Stimulated activated CD8-positive, alpha-beta memory T cell treated with anti-CD3 and anti-CD28 coated beads, Interleukin-15, amount 100 ng/mL, for 24 hours (primary cell): ENCODE results near the gene RFFL.

Source experiments
- DNase-seq: peaks from one replicate; pipeline ENCODE4 v3.0.0-alpha.2; 2020; ENCODE audit warnings: low read depth

The RFFL gene

GRCh38 chr17:35080536-35080935 lies 17.0 kb upstream of the RFFL start:
- DNase-seq = no peak

DNA sequence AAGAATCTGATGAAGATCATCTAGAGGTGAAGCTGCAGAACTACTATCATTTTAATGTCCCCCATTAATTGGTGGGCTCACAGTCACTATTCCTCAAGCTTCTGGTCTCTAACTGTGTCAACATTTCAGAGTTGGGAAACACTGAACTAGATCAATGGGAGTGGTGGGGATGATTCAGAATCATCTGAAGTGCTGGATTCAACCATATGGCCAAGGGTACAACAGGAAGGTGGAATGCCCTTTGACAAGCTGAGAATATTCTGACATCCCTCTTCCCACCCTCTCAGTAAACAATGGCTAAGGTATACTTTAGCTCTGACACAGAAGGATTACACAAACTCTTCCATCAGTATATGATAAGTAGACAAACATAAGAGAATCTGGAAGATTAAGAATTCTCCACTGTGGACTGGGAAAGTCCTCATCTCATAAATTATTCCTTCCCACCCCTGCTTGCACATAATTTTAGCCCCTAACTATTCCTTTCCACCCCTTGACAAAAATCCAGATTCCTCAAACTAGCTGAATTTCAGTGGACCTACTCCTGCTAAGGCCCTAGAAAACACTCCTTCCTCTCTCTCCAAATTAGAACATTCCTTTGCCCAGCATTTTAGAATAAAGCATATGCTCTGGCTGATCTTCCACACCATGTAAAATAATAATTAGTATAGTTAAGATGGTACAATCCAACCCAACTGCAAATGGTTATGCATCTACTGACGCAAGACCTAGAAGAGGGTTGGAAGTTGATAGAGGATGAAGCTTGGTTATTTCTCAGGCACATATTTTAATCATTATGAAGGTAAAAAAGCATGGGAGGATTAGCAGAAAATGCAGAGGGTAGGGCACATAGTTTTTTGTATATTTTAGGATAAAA lies 16.3 kb upstream of the RFFL start:
- DNase-seq = no peak

GRCh38 chr17:35076874-35077273 lies 13.4 kb upstream of the RFFL start:
- no peak for DNase-seq

GRCh38 chr17:35074711-35075707 lies 11.5 kb upstream of the RFFL start:
- DNase-seq = no peak

DNA sequence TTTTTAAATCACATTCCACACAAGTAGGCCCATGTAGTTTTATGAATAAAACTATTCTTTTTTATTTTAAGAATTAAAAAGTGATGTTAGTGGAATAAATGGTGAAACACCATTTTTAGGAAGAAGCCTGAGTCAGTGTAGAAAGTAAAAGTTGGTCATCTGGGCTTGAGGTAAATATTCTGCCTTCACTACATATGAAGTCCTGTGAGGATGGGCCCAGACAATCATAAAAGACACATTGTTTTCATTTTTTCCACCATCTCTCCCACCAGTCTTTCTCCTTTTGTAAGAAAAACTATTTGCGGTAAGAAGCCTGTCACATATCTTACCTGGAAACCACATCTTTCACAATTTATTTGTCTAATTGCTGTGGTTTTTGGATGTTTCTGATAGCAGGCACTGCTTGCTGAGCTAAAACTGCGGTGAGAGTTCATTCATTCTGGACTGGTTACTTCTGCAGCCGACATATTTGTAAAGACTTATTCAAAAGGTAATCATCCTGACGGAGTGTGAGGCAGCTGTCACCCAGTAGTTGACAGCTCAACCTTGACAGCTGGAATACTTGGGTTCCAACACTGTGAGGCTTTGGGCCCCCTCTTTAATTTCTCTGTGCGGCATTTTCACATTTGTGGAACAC lies 10.6 kb upstream of the RFFL start:
- DNase-seq = no peak

DNA sequence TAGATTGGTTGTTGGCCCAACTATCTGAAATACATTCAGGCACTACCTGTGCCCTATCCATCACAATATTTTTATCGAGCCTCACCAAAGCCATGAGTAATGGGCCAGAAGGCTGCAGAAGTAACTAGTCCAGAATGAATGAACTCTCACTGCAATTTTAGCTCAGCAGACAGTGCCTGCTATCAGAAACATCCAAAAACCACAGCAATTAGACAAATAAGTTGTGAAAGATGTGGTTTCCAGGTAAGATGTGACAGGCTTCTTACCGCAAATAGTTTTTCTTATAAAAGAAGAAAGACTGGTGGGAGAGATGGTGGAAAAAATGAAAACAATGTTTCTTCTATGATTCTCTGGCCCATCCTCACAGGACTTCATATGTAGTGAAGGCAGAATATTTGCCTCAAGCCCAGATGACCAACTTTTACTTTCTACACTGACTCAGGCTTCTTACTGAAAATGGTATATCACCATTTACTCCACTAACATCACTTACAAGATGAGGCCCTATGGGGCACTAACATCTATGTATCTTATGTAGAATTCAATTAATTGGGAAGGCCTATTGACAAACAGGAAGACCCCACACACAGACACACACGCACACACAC lies 9.8 kb upstream of the RFFL start:
- DNase-seq = no peak

DNA sequence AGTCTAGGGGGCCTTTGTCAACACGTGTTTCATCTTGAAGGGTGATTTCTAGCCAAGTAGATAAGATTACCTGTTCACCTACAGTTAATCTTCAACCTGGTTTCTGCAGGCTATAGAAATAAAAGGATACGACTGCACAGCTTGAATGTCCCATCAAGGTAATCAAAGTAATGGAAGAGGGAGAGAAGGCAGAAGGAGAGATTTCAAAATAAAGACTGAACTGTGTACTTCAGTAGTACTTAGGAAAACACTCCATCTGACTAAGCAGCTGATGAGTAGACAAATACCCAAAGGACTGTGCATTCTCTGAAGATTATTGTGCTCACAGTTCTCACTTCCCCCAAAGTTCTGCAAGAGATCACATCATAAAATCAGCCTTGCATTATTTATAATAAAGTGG lies 5.8 kb upstream of the RFFL start:
- DNase-seq = no peak

GRCh38 chr17:35068249-35068648 lies 4.7 kb upstream of the RFFL start:
- no peak for DNase-seq

DNA sequence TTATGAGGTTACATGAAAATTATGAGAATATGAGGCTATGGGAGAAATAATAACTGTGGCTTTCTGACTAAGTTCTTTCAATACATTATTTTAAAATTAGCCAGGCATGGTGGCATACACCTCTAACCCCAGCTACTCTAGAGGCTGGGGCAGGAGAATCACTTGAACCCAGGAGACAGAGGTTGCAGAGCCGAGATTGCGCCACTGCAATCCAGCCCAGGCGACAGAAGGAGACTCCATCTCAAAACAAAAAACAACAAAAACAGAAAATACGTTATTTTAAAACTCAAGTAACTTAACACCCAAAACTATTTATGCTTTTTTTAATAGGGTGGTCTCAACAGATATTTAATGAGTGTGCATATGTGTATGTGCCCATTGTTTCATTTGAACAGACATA lies 2.4 kb upstream of the RFFL start:
- DNase-seq = no peak

- DNase-seq = no peak
These were observed 1.2 kb upstream of the RFFL start for GRCh38 chr17:35064516-35065215.

DNA sequence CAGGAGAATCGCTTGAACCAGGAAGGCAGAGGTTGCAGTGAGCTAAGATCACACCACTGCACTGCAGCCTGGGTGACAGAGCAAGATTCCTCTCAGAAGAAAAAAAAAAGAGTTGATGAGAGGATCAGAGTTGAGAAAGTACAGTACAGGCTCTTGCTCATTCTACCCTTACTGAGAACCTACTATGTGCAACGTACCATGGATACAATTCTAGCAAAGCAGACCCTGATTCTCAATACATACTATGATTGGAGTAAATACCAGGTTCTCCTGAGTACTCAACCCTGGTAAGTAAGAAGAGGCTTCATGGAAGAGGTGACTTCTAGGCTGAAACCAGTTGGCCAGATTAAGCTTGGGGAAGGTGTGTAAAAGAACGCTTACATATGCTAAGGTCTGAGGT lies 1.2 kb downstream of the RFFL start:
- DNase-seq = no peak

- DNase-seq = no peak
These were observed 6.1 kb downstream of the RFFL start for GRCh38 chr17:35057332-35057915.

- DNase-seq = no peak
These were observed 7.5 kb downstream of the RFFL start for GRCh38 chr17:35056013-35056412.

DNA sequence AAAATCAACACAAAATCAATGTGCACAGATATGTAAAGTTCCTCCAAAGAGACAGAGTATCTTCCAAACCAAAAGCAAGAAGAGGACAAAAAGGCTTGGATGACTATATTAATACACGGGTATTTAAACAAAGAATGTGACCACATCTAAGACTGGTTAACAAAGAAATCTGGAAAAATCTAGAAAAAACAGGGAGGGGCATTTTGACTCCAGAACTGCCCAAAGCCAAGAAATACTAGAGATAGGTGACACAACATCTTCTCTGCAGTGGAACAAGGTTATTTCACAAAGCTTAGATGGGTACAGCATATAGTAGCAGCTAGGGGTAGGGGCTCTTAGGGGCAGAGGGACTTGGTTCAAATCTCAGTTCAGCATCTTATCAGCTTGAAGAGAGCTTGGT lies 10.3 kb downstream of the RFFL start:
- no peak for DNase-seq

- DNase-seq = no peak
These were observed 10.7 kb downstream of the RFFL start for GRCh38 chr17:35052780-35053179.

- DNase-seq = no peak
These were observed 11.3 kb downstream of the RFFL start for GRCh38 chr17:35052241-35052610.

DNA sequence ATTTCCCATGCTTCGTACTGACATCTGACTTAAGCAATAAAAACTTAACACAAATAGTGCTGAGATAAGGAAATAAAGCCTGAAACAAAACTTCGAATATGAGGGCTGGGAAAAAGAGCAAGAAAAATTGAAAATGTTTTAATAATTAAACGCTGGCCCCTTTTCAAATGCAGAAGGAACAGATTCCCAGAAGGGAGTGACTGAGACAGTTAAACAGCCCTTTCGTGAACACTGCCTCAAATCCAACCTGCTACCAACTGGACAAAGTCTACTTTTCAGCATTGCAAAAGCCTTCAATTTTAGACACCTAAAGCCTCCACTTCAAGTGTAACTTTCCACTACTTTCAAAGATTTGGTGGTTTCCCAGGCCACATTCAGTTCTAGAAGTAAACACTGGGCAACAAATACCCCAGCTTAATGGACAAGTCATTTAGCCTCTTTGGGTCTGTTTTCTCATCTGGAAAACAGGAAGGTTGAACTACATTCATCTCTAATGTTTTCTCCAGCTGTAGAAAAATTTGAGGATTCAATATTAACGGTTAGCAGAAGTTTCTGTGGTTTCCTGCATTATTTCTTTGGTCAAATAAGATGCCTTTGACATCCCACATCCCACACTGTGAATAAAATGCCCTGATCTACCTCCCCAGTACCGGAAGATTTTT lies 11.8 kb downstream of the RFFL start:
- DNase-seq = no peak

DNA sequence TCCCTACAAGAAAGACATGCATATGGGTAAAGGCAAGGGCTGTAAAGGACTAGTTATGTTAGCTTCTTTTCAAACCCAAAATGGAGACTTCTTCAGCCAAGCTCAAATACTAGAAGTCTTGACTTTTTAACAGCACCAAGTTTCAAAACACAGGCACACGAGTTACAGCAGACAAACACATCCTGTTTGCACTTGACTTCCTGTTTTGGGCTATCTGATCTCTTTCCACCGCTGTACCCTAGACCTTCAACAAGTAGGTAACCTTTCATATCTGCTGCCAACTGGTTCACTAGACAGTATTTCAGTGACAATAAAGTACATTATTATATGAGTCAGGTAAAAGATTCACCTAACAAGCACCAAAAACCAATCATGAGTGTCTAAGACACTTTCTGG lies 12.3 kb downstream of the RFFL start:
- DNase-seq = no peak

DNA sequence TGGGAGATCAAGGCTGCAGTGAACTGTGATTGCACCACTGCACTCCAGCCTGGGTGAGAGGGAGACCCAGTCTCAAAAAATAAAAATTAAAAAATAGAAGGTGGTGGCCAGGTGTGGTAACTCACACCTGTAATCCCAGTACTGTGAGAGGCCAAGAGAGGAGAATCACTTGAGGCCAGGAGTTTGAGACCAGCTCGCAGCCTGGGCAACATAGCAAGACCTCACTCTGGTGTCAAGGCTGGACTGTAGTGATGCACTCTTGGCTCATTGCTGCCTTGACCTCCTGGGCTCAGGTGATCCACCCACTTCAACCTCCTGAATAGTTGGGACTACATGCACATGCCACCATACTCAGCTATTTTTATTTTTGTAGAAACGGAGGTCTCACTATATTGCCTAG lies 13.3 kb downstream of the RFFL start:
- DNase-seq = no peak

- DNase-seq = no peak
These were observed 14.7 kb downstream of the RFFL start for GRCh38 chr17:35048685-35049379.
